ENCODE results near the gene DYSF. TPM values are rescaled to one million over a fixed set of nuclear protein-coding genes. Genes with fewer than 3 reads are reported as not detected.

DYSF gene
- polyA plus RNA-seq, 1 donor from 2014 or later, result 0.04 TPM

GRCh38 chr2:71466301-71467179 is 13.2 kb downstream of the DYSF start:
- Histone ChIP-seq H3K4me2 (ENCODE audit: low read length) (peak overlapping the region; percentile 62), H2AFZ (ENCODE audit: low read depth, low read length) (no peak overlapping the region)

GRCh38 chr2:71467180-71467815 is 13.9 kb downstream of the DYSF start:
- H3K4me3 ChIP-seq (ENCODE audit: low read length), result peak overlapping the region; percentile 74
- no peaks in the 10 kb centered on the region for H3K79me2 ChIP-seq (replicated peaks; ENCODE audit: insufficient read depth, low read length)
- H3K27ac ChIP-seq (ENCODE audit: low read length), result no peak overlapping the region
- no peaks in the 10 kb centered on the region for H3F3A ChIP-seq (ENCODE audit: insufficient read depth, low read length, poor library complexity, severe bottlenecking)
- H3K36me3 ChIP-seq (ENCODE audit: insufficient read depth, low read length), result no peaks in the 10 kb centered on the region
- TF ChIP-seq REST (IDR thresholded peaks at IDR 0.05; ENCODE audit: borderline replicate concordance) (no peak), RAD21 (conservative IDR thresholded peaks at IDR 0.05) (no peak), EP300 (conservative IDR thresholded peaks at IDR 0.05; ENCODE audit: poor library complexity, severe bottlenecking) (no peak), POLR2AphosphoS5 (IDR thresholded peaks at IDR 0.05) (no peak), EZH2 (IDR thresholded peaks at IDR 0.05; ENCODE audit: borderline replicate concordance, insufficient read depth, low read length, poor library complexity, severe bottlenecking) (no peak), SMC3 (conservative IDR thresholded peaks at IDR 0.05; ENCODE audit: poor library complexity) (no peak), TAF1 (IDR thresholded peaks at IDR 0.05; ENCODE audit: low read depth) (no peak), MXI1 (conservative IDR thresholded peaks at IDR 0.05; ENCODE audit: poor library complexity, severe bottlenecking) (no peak)
- TF ChIP-seq, protein P1, sequence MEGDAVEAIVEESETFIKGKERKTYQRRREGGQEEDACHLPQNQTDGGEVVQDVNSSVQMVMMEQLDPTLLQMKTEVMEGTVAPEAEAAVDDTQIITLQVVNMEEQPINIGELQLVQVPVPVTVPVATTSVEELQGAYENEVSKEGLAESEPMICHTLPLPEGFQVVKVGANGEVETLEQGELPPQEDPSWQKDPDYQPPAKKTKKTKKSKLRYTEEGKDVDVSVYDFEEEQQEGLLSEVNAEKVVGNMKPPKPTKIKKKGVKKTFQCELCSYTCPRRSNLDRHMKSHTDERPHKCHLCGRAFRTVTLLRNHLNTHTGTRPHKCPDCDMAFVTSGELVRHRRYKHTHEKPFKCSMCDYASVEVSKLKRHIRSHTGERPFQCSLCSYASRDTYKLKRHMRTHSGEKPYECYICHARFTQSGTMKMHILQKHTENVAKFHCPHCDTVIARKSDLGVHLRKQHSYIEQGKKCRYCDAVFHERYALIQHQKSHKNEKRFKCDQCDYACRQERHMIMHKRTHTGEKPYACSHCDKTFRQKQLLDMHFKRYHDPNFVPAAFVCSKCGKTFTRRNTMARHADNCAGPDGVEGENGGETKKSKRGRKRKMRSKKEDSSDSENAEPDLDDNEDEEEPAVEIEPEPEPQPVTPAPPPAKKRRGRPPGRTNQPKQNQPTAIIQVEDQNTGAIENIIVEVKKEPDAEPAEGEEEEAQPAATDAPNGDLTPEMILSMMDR (IDR thresholded peaks at IDR 0.05; ENCODE audit: poor library complexity, severe bottlenecking), result no peak
- peaks cover 66% of the 10 kb centered on the region for H3K27me3 ChIP-seq (ENCODE audit: insufficient read depth, low read depth, low read length)
- no peaks in the 10 kb centered on the region for H3K9me3 ChIP-seq (ENCODE audit: low read length)
- no peak overlapping the region for H2AFZ ChIP-seq (ENCODE audit: low read depth, low read length)
- peak overlapping the region; percentile 62 for H3K4me2 ChIP-seq (ENCODE audit: low read length)
- H3K9ac ChIP-seq (ENCODE audit: low read length), result no peak overlapping the region
- H3K9me2 ChIP-seq (ENCODE audit: insufficient read depth, low read length), result no peaks in the 10 kb centered on the region
- no peaks in the 10 kb centered on the region for H4K20me1 ChIP-seq (ENCODE audit: insufficient read depth)

More at GRCh38 chr2:71466301-71467179, 13.2 kb downstream of the DYSF start:
- H3K36me3 ChIP-seq (ENCODE audit: insufficient read depth, low read length), result no peaks in the 10 kb centered on the region
- H3K79me2 ChIP-seq (replicated peaks; ENCODE audit: insufficient read depth, low read length), result no peaks in the 10 kb centered on the region
- TF ChIP-seq SMC3 (conservative IDR thresholded peaks at IDR 0.05; ENCODE audit: poor library complexity) (no peak), EZH2 (IDR thresholded peaks at IDR 0.05; ENCODE audit: borderline replicate concordance, insufficient read depth, low read length, poor library complexity, severe bottlenecking) (peak; percentile 30), EP300 (conservative IDR thresholded peaks at IDR 0.05; ENCODE audit: poor library complexity, severe bottlenecking) (peak; percentile 16)
- peak overlapping the region; percentile 36 for H3K9ac ChIP-seq (ENCODE audit: low read length)
- H3F3A ChIP-seq (ENCODE audit: insufficient read depth, low read length, poor library complexity, severe bottlenecking), result no peaks in the 10 kb centered on the region
- H3K27ac ChIP-seq (ENCODE audit: low read length), result no peak overlapping the region
- H3K4me3 ChIP-seq (ENCODE audit: low read length), result peak overlapping the region; percentile 74
- no peaks in the 10 kb centered on the region for H3K9me2 ChIP-seq (ENCODE audit: insufficient read depth, low read length)
- H4K20me1 ChIP-seq (ENCODE audit: insufficient read depth), result no peaks in the 10 kb centered on the region
- H3K27me3 ChIP-seq (ENCODE audit: insufficient read depth, low read depth, low read length), result peaks cover 66% of the 10 kb centered on the region
- H3K9me3 ChIP-seq (ENCODE audit: low read length), result no peaks in the 10 kb centered on the region

Data from neural cell (in vitro differentiated cells).